Upper lobe of right lung (tissue), 1 donor: Measurements from ENCODE around the gene TMEM186. TPM values are rescaled to one million over a fixed set of nuclear protein-coding genes. Genes with fewer than 3 reads are reported as not detected.

Experiments
- ATAC-seq: fragments of 200-7000 bp; cut with Tn5 transposase; one replicate; pipeline ENCODE4 v1.9.1; 2020; ENCODE audit warnings: mild to moderate bottlenecking, moderate library complexity
- DNase-seq: peaks from one replicate; pipeline ENCODE4 v3.0.0-alpha.2; 2020
- H3K27ac ChIP-seq: fragments of 200-600 bp; one replicate; pipeline ENCODE4 v1.8.0; 2022
- H3K27me3 ChIP-seq: fragments of 200-600 bp; one replicate; pipeline ENCODE4 v1.8.0; 2022; ENCODE audit warnings: mild to moderate bottlenecking
- H3K36me3 ChIP-seq: fragments of 200-600 bp; one replicate; pipeline ENCODE4 v1.8.0; 2022
- H3K4me1 ChIP-seq: fragments of 200-600 bp; one replicate; pipeline ENCODE4 v1.8.0; 2022
- H3K4me3 ChIP-seq: fragments of 200-600 bp; one replicate; pipeline ENCODE4 v1.8.0; 2022; ENCODE audit warnings: mild to moderate bottlenecking
- H3K9me3 ChIP-seq: fragments of 200-600 bp; one replicate; pipeline ENCODE4 v1.8.0; 2022
- intact Hi-C: fragments of 100-400 bp; cut with DNase I; formaldehyde crosslinking; loops from one replicate; pipeline ENCODE4 v1.11.0; 2022
- total RNA-seq: library from RNA; stranded (reverse); fragmentation: NEBNext Ultra II Directional; extraction: Animal tissue kit (Norgen Biotek cat#: 25700); gene quantifications from one replicate; pipeline ENCODE4 v1.2.1, GENCODE V29; 2021
- TF ChIP-seq, protein P1 (sequence below): fragments of 200-600 bp; IDR thresholded peaks from one replicate; pipeline ENCODE4 v1.8.0; 2022; ENCODE audit warnings: antibody characterized with exemption
- donor health status: DM: no; HTN: yes; CAD: no; lungs with severe emphysema.

The TMEM186 gene
- total RNA-seq, 1 donor from 2014 or later = 9.1 TPM

DNA sequence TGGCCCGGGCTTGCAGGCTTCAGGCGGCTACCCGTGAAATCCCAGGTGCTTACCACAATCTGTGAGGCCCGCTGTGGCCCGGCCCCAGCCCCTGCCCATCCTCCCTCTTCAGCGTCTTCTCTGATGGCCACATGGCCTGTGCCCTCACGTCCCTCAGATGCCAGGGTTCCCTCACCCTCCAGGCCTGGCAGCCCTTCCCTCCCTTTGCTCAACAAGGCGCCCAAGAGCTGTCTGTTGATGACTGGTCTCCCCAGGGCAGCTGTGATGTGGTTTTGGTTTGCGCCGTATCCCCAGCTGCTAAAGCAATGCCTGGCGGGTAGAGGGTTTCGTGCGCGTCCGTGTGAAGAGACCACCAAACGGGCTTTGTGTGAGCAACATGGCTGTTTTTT is 35.3 kb upstream of the TMEM186 start:
- intact Hi-C loops = no loop called here
- no peaks in the 10 kb centered on the region for H3K4me1 ChIP-seq
- H3K27me3 ChIP-seq = no peaks in the 10 kb centered on the region
- H3K27ac ChIP-seq = no peak overlapping the region
- peaks cover 33% of the 10 kb centered on the region for H3K36me3 ChIP-seq
- DNase-seq = no peak
- peak; percentile 57 for ATAC-seq
- H3K9me3 ChIP-seq = no peaks in the 10 kb centered on the region
- TF ChIP-seq, protein P1, sequence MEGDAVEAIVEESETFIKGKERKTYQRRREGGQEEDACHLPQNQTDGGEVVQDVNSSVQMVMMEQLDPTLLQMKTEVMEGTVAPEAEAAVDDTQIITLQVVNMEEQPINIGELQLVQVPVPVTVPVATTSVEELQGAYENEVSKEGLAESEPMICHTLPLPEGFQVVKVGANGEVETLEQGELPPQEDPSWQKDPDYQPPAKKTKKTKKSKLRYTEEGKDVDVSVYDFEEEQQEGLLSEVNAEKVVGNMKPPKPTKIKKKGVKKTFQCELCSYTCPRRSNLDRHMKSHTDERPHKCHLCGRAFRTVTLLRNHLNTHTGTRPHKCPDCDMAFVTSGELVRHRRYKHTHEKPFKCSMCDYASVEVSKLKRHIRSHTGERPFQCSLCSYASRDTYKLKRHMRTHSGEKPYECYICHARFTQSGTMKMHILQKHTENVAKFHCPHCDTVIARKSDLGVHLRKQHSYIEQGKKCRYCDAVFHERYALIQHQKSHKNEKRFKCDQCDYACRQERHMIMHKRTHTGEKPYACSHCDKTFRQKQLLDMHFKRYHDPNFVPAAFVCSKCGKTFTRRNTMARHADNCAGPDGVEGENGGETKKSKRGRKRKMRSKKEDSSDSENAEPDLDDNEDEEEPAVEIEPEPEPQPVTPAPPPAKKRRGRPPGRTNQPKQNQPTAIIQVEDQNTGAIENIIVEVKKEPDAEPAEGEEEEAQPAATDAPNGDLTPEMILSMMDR = no peak
- no peak overlapping the region for H3K4me3 ChIP-seq

DNA sequence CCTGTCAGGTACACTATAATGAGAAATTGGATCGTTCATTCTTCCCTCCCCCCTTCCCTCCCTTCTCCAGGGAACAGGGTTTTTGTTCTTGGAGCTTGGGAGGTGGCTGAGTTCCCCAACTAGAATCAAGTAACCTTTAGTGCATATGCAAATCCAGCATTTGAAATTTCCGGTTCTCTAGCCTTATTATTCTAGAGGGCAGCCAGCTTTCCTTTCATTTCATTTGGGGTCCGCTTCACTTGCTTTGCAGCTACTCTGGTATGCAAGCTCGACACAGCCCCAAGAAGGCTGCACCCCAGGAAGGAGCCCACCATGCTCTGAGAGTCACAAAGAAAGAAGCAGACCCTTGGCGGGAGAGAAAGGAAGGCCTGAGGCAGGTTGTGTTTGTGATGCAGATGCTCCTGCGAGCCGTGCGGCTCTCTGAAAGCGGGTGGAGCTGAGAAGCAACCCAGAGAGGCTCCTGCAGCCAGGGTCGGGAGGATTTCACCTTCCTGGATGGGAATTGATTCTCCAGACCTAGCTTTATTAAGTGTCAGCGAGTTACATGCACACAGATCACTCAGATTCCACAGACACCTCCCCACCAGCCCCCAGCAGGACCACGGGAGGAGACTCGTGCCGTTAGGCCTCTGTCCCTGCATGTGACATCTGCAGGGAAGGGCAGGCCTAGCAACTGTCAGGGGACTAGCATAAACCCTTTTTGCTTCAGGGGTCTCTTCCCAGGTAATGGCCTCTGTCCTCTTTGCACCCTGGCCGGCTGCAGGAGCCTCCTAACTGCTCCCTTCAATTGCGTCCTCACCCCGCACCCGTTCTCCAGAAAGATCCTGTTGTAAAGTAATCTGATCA is 34.7 kb upstream of the TMEM186 start:
- Histone ChIP-seq H3K9me3 (no peaks in the 10 kb centered on the region), H3K27me3 (no peaks in the 10 kb centered on the region), H3K4me1 (no peaks in the 10 kb centered on the region), H3K4me3 (no peak overlapping the region), H3K36me3 (peaks cover 33% of the 10 kb centered on the region), H3K27ac (no peak overlapping the region)
- no peak for DNase-seq
- no peak for ATAC-seq
- TF ChIP-seq, protein P1 = no peak
- intact Hi-C loops = no loop called here

DNA sequence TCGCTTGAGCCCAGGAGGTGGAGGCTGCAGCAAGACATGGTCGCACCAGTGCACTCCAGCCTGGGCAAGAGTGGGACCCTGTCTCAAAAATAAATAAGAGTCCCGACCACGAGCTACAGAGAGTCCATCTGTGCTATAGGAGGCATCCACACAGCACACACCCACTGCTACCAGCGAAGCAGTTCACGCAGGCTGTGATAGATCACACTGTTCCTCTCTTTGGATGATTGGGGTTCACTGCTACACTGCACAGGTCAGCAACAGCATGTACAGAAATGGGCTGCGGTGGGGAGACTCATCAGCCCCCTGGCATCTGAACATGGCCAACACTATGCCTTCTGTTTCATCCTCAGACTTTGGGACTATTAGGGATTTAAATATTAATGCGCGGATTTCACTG is 34.0 kb upstream of the TMEM186 start:
- Histone ChIP-seq H3K9me3 (no peaks in the 10 kb centered on the region), H3K27ac (no peak overlapping the region), H3K36me3 (peaks cover 33% of the 10 kb centered on the region), H3K27me3 (no peaks in the 10 kb centered on the region), H3K4me3 (no peak overlapping the region), H3K4me1 (no peaks in the 10 kb centered on the region)
- TF ChIP-seq, protein P1 = no peak
- no peak for DNase-seq
- ATAC-seq = no peak
- intact Hi-C loops = no loop called here

DNA sequence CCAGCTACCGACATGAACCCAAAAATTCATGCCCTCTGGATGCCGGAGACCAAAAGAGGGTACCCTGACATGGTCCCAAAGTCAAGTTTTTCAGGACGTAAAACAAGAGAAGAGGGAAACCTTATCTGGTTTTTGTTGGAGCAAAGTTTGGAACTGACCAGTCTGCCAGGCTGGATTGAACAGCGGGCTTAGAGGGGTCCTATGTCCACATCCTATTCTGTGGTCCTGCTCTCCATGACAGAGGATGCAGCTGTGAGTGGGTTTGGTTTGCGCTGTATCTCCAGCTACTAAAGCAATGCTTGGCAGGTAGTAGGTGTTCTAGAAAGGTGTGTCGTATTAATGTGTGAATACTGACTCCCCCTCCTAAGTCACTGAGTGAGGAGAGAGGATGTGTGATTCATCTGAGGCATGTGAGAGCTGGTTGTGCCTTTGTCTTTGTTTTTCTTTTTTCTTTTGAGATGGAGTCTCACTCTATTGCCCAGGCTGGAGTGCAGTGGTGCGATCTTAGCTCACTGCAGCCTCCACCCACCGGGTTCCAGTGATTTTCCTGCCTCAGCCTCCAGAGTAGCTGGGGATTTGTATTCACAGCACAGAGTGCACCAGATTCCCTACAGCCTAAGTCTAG is 31.2 kb upstream of the TMEM186 start:
- peaks cover 51% of the 10 kb centered on the region for H3K36me3 ChIP-seq
- intact Hi-C loops = no loop called here

DNA sequence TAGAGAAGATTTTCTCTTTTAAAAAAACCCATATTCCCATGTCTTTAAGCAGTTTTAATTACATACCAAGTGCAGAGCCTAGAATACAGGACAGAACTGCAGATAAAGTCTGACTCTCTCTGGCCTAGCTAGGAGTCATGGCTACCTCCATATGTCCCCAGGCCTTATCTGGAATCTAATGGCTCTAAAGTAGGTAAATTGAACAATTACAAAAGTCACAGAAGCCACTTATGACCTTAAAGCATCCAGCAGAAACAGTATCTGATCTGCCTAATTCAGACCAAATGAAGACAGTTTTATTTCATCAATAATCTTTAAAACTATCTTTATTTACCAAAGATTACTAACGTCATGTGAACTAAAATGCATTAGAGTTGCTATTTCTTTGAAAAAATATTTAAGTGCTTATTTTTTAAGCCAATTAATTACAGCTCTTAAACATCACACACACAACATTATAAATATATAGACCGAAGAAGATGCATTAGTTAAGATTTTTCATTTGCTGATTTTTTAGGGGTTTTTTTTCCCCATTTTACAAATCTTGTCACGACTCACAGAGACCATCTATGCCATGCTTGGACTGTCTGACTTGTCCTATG is 28.9 kb upstream of the TMEM186 start:
- no peaks in the 10 kb centered on the region for H3K9me3 ChIP-seq
- no peak overlapping the region for H3K4me3 ChIP-seq
- TF ChIP-seq, protein P1 = no peak
- H3K36me3 ChIP-seq = peaks cover 57% of the 10 kb centered on the region
- no peaks in the 10 kb centered on the region for H3K4me1 ChIP-seq
- H3K27ac ChIP-seq = no peak overlapping the region
- DNase-seq (no peak), ATAC-seq (no peak)
- intact Hi-C loops = no loop called here
- no peaks in the 10 kb centered on the region for H3K27me3 ChIP-seq

More for the DNA sequence above, 31.2 kb upstream of the TMEM186 start:
- H3K4me3 ChIP-seq = no peak overlapping the region
- no peaks in the 10 kb centered on the region for H3K4me1 ChIP-seq
- H3K9me3 ChIP-seq = no peaks in the 10 kb centered on the region
- DNase-seq (no peak), ATAC-seq (no peak)
- no peaks in the 10 kb centered on the region for H3K27me3 ChIP-seq
- no peak overlapping the region for H3K27ac ChIP-seq
- TF ChIP-seq, protein P1 = no peak
